HepG2 (cell line): ENCODE measurements around the gene RRP9. TPM values are rescaled to one million over a fixed set of nuclear protein-coding genes. Genes with fewer than 3 reads are reported as not detected.

Experiments used
- BATF2 ChIP-seq: sonication (generic); formaldehyde crosslinking; IDR thresholded peaks from 2 replicates; pipeline ENCODE4 v1.8.0; 2022; ENCODE audit warnings: mild to moderate bottlenecking, missing genetic modification reagents, moderate library complexity
- DDIT3 ChIP-seq: sonication (generic); formaldehyde crosslinking; IDR thresholded peaks from 2 replicates; pipeline ENCODE4 v1.4.0; 2020; ENCODE audit warnings: mild to moderate bottlenecking, missing genetic modification reagents
- KLF11 ChIP-seq: IDR thresholded peaks from 2 replicates; pipeline ENCODE4 v1.6.1; 2016; ENCODE audit warnings: missing compliant biosample characterization
- KLF9 ChIP-seq: IDR thresholded peaks from 2 replicates; pipeline ENCODE4 v1.6.1; 2016; ENCODE audit warnings: low read depth
- MED1 ChIP-seq: sonication (generic); formaldehyde crosslinking; IDR thresholded peaks from 2 replicates; pipeline ENCODE4 v1.4.0; 2020; ENCODE audit warnings: missing genetic modification reagents
- ONECUT2 ChIP-seq: sonication (generic); formaldehyde crosslinking; IDR thresholded peaks from 2 replicates; pipeline ENCODE4 v1.4.0; 2020; ENCODE audit warnings: missing genetic modification reagents
- PCBP2 ChIP-seq: fragments of 200-400 bp; formaldehyde crosslinking; optimal IDR thresholded peaks from 2 replicates; pipeline ENCODE3; 2018; ENCODE audit warnings: low read length, low read depth; ENCODE audit not compliant: poor library complexity, severe bottlenecking
- SP1 ChIP-seq, 2 experiments: fragments of 450-650 bp in 1 of 2; sonication (generic) in 1 of 2; formaldehyde crosslinking in 1 of 2; IDR thresholded peaks; 2 replicates each; pipeline versions ENCODE4 v1.4.0 to v1.6.1; 2016 to 2020; ENCODE audit warnings: missing genetic modification reagents in 1 of 2
- TRIM24 ChIP-seq: sonication (generic); formaldehyde crosslinking; IDR thresholded peaks from 2 replicates; pipeline ENCODE4 v1.8.0; 2022; ENCODE audit warnings: mild to moderate bottlenecking, missing genetic modification reagents
- U2AF2 ChIP-seq: fragments of 200-400 bp; formaldehyde crosslinking; IDR thresholded peaks from 2 replicates; pipeline ENCODE4 v1.6.1; 2017; ENCODE audit warnings: low read depth, mild to moderate bottlenecking, low read length
- ZBTB40 ChIP-seq, 2 experiments: fragments of 450-650 bp in 1 of 2; sonication (generic) in 1 of 2; formaldehyde crosslinking in 1 of 2; IDR thresholded peaks; 2 replicates each; pipeline versions ENCODE4 v1.6.1 to v1.8.0; 2016 to 2022; ENCODE audit warnings: antibody characterized with exemption in 1 of 2, mild to moderate bottlenecking in 1 of 2, missing genetic modification reagents in 1 of 2
- ZFY ChIP-seq: sonication (generic); formaldehyde crosslinking; IDR thresholded peaks from 2 replicates; pipeline ENCODE4 v1.4.0; 2020; ENCODE audit warnings: missing genetic modification reagents
- ZNF180 ChIP-seq: sonication (generic); formaldehyde crosslinking; IDR thresholded peaks from 2 replicates; pipeline ENCODE4 v1.4.0; 2020; ENCODE audit warnings: low read depth, missing genetic modification reagents, borderline replicate concordance
- ZNF432 ChIP-seq: sonication (generic); formaldehyde crosslinking; IDR thresholded peaks from 2 replicates; pipeline ENCODE4 v1.5.0; 2020; ENCODE audit warnings: missing genetic modification reagents, mild to moderate bottlenecking, borderline replicate concordance
- ZNF776 ChIP-seq: sonication (generic); formaldehyde crosslinking; IDR thresholded peaks from 2 replicates; pipeline ENCODE4 v1.4.0; 2020; ENCODE audit warnings: mild to moderate bottlenecking, missing genetic modification reagents
- ZSCAN30 ChIP-seq: sonication (generic); formaldehyde crosslinking; IDR thresholded peaks from 2 replicates; pipeline ENCODE4 v1.5.0; 2020; ENCODE audit warnings: mild to moderate bottlenecking, missing genetic modification reagents
- polyA plus RNA-seq, 8 experiments: library from polyadenylated mRNA; depleted of rRNA in 3 of 8; stranded (reverse) in 7 of 8; unstranded in 1 of 8; fragments of >200 nt; fragmentation: Illumina TruSeq in 4 of 8; extraction: Trizol in 4 of 8; gene quantifications; 2 replicates each; pipeline versions ENCODE4 v1.2.1 to v1.2.3, GENCODE V29; 2011 to 2016; ENCODE audit warnings: low read depth in 4 of 8, missing spikeins in 1 of 8, mixed read lengths in 1 of 8; ENCODE audit not compliant: insufficient read depth in 1 of 8
- total RNA-seq, 5 experiments: library from RNA; depleted of rRNA; stranded (reverse); fragments of >200 nt; fragmentation: Illumina TruSeq; extraction: Trizol; gene quantifications; 2 replicates each; pipeline ENCODE4 v1.2.3, GENCODE V29; 2016; ENCODE audit warnings: low read depth in 1 of 5
- TF ChIP-seq, protein P1 (sequence below): sonication (generic); formaldehyde crosslinking; IDR thresholded peaks from 2 replicates; pipeline ENCODE4 v1.4.0; 2020; ENCODE audit warnings: missing genetic modification reagents

The RRP9 gene
- total and polyA plus RNA-seq, 2 of the 13 experiments (the other 11 are each of a cell fraction or from before 2014, with no cell fraction given), result 14.8 to 44.0 TPM

DNA sequence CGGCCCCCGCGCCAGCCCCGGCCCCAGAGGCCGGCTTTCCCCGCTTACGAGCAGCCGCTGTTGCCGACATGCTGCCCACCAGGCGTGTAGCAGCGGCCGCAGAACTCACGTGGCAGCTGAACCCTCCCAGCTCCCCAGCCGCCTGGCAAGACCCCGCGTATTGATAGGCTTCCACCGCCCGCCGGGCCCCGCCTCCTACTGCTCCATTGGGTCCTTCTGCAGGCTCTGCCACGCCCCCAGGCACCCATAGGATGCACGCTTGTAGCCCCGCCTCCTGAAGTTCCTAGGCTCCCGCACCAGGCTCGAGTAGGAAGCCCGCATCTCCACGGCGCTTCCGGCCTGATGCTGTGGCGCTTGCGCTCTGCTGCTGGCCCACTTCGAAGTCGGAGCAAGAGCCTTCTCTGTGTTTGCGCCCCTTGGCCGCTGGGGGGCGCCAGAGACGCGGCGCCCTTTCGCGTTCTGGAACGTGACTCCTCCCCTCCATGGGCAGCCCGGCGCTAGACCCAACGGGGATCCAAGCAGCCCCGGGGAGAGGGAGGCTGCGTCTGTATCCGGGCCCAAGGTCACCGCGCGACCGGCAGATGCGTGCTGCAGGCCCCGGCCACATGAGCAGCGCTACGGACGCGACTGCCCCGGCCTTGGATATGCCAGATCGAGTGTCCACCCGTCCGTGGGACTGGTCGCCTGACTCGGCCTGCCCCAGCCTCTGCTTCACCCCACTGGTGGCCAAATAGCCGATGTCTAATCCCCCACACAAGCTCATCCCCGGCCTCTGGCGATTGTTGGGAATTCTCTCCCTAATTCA, at the start of gene RRP9, which contains the start of gene PARP3 (continued):
- TF ChIP-seq, protein P1, sequence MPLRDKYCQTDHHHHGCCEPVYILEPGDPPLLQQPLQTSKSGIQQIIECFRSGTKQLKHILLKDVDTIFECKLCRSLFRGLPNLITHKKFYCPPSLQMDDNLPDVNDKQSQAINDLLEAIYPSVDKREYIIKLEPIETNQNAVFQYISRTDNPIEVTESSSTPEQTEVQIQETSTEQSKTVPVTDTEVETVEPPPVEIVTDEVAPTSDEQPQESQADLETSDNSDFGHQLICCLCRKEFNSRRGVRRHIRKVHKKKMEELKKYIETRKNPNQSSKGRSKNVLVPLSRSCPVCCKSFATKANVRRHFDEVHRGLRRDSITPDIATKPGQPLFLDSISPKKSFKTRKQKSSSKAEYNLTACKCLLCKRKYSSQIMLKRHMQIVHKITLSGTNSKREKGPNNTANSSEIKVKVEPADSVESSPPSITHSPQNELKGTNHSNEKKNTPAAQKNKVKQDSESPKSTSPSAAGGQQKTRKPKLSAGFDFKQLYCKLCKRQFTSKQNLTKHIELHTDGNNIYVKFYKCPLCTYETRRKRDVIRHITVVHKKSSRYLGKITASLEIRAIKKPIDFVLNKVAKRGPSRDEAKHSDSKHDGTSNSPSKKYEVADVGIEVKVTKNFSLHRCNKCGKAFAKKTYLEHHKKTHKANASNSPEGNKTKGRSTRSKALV (CRISPR knock-in tag), result peak; percentile 88; the same call in 1 of the 2 replicates
- TF ChIP-seq BATF2 (CRISPR knock-in tag) (no peak), ZNF776 (CRISPR knock-in tag) (peak; percentile 60; the same call in 1 of the 2 replicates), PCBP2 (no peak), DDIT3 (CRISPR knock-in tag) (no peak), U2AF2 (no peak), ZBTB40 (IDR thresholded peaks at IDR 0.05) (no peak), ZBTB40 (CRISPR knock-in tag; IDR thresholded peaks at IDR 0.05) (no peak; the same call in none of the 2 replicates), MED1 (CRISPR knock-in tag) (peak; percentile 88), KLF9 (0 out of 2 replicates have a peak, but pooled peaks have one; percentile 73), ONECUT2 (CRISPR knock-in tag) (peak; percentile 27), TRIM24 (CRISPR knock-in tag) (no peak), SP1 (IDR thresholded peaks at IDR 0.05) (peak; percentile 89; the same call in 1 of the 2 replicates), SP1 (CRISPR knock-in tag; IDR thresholded peaks at IDR 0.05) (peak; percentile 97), ZNF432 (no peak), KLF11 (no peak), ZFY (CRISPR knock-in tag) (peak; percentile 94), ZNF180 (CRISPR knock-in tag) (no peak), ZSCAN30 (CRISPR knock-in tag) (no peak)
